ENCODE results near the gene PRSS2. TPM values are rescaled to one million over a fixed set of nuclear protein-coding genes. Genes with fewer than 3 reads are reported as not detected.
"Not testable (repeated sequence)": the region's sequence is repeated elsewhere in the genome, so short reads cannot be mapped to it uniquely, and the experiment has no call there.

The PRSS2 gene
- total and polyA plus RNA-seq, 12 donors: 0.93 to 8.2 (median 6.3) TPM; not detected in 4

GRCh38 chr7:142759433-142759832 lies 11.3 kb upstream of the PRSS2 start:
- 82 to 94% methylated on average over 1 of the region's 1 CpG for WGBS, 2 donors
- peaks cover 0 to 3% (median 0%) of the 10 kb centered on the region in 11 donors for H3K9me3 ChIP-seq
- DNase-seq (no peak), ATAC-seq (no peak)
- H3K27ac ChIP-seq: no peak overlapping the region
- TF ChIP-seq CTCF (IDR thresholded peaks at IDR 0.05): no peak
- no peak overlapping the region for H3K4me3 ChIP-seq
- H3K36me3 ChIP-seq: no peaks in the 10 kb centered on the region
- peaks cover 0 to 12% (median 0%) of the 10 kb centered on the region in 7 donors for H3K27me3 ChIP-seq
- intact Hi-C loops (cut with DNase I): no loop called here
- H3K4me1 ChIP-seq: no peaks in the 10 kb centered on the region

GRCh38 chr7:142760071-142760642 lies 10.6 kb upstream of the PRSS2 start:
- 56 to 79% methylated on average over 5 of the region's 5 CpGs for WGBS, 2 donors
- Histone ChIP-seq H3K27ac (no peak overlapping the region), H3K9me3 (peaks cover 0 to 3% (median 0%) of the 10 kb centered on the region in 11 donors), H3K4me3 (no peak overlapping the region), H3K4me1 (no peaks in the 10 kb centered on the region), H3K27me3 (peaks cover 0 to 12% (median 0%) of the 10 kb centered on the region in 7 donors), H3K36me3 (no peaks in the 10 kb centered on the region)
- intact Hi-C loops (cut with DNase I): no loop called here
- DNase-seq: no peak
- peak in 1 of 8 donors; percentile 25 for ATAC-seq
- TF ChIP-seq CTCF (IDR thresholded peaks at IDR 0.05): no peak

GRCh38 chr7:142761606-142762005 lies 9.2 kb upstream of the PRSS2 start:
- H3K27me3 ChIP-seq: peaks cover 0 to 12% (median 0%) of the 10 kb centered on the region in 7 donors
- H3K9me3 ChIP-seq; H3K27ac ChIP-seq; ATAC-seq; DNase-seq; H3K4me1 ChIP-seq; intact Hi-C loops (cut with DNase I); H3K36me3 ChIP-seq; H3K4me3 ChIP-seq: not testable (repeated sequence)
- WGBS, 2 donors: 69 to 86% methylated on average over 2 of the region's 2 CpGs

GRCh38 chr7:142762104-142762503 lies 8.7 kb upstream of the PRSS2 start:
- TF ChIP-seq CTCF (IDR thresholded peaks at IDR 0.05): no peak
- H3K36me3 ChIP-seq: no peaks in the 10 kb centered on the region
- peaks cover 0 to 12% (median 0%) of the 10 kb centered on the region in 7 donors for H3K27me3 ChIP-seq
- no peak overlapping the region for H3K4me3 ChIP-seq
- ATAC-seq (no peak), DNase-seq (no peak)
- no peaks in the 10 kb centered on the region for H3K9me3 ChIP-seq
- 88 to 93% methylated on average over 1 of the region's 1 CpG for WGBS, 2 donors
- H3K27ac ChIP-seq: no peak overlapping the region
- intact Hi-C loops (cut with DNase I): no loop called here
- no peaks in the 10 kb centered on the region for H3K4me1 ChIP-seq

GRCh38 chr7:142767451-142767850 lies 3.3 kb upstream of the PRSS2 start:
- DNase-seq: no peak
- 54 to 66% methylated on average over 3 of the region's 3 CpGs for WGBS, 2 donors
- Histone ChIP-seq H3K9me3 (no peaks in the 10 kb centered on the region), H3K36me3 (no peaks in the 10 kb centered on the region), H3K27me3 (peaks cover 0 to 26% (median 8%) of the 10 kb centered on the region in 7 donors), H3K27ac (no peak overlapping the region), H3K4me1 (no peaks in the 10 kb centered on the region), H3K4me3 (no peak overlapping the region)
- no peak for TF ChIP-seq CTCF (IDR thresholded peaks at IDR 0.05)
- intact Hi-C loops (cut with DNase I): no loop called here
- ATAC-seq: no peak
